Cardiac fibroblast (primary cell): ENCODE results near the gene NAA60.

Experiments
- DNase-seq, 2 donors: peaks; one replicate each; pipeline versions ENCODE4 v3.0.0 to v3.0.0-alpha.2; 2010; ENCODE audit warnings: low read depth in 2 of 2
- H3K4me3 ChIP-seq, 2 donors: replicated peaks in 1 of 2; 1 replicate in 1 of 2; 2 replicates in 1 of 2; pipeline ENCODE4 v1.5.1; 2011; ENCODE audit warnings: low read depth in 2 of 2, low read length in 2 of 2, mild to moderate bottlenecking in 2 of 2, moderate library complexity in 1 of 2
- TF ChIP-seq, protein P1 (sequence below): IDR thresholded peaks from one replicate; pipeline ENCODE4 v1.5.1; 2011; ENCODE audit warnings: low read depth, mild to moderate bottlenecking, low read length, inconsistent platforms

NAA60 gene

GRCh38 chr16:3457434-3458252 is 14.2 kb downstream of the NAA60 start:
- H3K4me3 ChIP-seq: peak overlapping the region; percentile 50 to 78
- DNase-seq: peak; percentile 89 to 92
- TF ChIP-seq, protein P1, sequence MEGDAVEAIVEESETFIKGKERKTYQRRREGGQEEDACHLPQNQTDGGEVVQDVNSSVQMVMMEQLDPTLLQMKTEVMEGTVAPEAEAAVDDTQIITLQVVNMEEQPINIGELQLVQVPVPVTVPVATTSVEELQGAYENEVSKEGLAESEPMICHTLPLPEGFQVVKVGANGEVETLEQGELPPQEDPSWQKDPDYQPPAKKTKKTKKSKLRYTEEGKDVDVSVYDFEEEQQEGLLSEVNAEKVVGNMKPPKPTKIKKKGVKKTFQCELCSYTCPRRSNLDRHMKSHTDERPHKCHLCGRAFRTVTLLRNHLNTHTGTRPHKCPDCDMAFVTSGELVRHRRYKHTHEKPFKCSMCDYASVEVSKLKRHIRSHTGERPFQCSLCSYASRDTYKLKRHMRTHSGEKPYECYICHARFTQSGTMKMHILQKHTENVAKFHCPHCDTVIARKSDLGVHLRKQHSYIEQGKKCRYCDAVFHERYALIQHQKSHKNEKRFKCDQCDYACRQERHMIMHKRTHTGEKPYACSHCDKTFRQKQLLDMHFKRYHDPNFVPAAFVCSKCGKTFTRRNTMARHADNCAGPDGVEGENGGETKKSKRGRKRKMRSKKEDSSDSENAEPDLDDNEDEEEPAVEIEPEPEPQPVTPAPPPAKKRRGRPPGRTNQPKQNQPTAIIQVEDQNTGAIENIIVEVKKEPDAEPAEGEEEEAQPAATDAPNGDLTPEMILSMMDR: peak; percentile 28

DNA sequence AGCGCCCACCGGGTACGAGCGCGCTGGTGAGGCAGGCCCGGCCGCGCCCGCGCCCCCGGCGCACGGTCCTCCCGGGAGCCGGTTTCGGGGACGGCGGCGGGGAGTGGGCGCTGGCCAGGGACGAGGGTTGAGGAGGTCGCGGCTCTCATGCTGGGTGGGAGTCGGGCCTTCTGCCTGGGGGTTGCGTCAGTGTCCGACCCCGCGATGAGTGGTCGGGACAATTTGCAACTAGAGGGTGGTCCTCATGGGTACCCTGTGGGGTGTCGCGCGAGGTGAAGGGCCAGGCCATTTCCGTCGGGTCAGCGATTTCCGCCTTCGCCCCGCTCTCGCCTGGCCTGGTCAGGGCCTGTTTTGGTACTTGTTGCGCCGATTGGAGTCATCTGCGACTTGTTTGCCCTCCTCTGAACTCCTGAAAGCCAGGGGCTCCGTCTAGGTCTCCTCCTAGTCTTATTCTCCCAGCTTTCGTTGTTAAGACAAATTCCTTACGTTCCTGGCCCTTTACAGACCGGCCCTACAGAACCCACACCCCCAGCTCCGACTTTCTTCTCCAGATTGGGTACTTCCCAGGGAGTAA is 14.9 kb downstream of the NAA60 start:
- peak; percentile 50 to 61 for DNase-seq
- TF ChIP-seq, protein P1: no peak
- H3K4me3 ChIP-seq: peak overlapping the region; percentile 78 to 95

GRCh38 chr16:3458852-3459361 is 15.4 kb downstream of the NAA60 start:
- DNase-seq: peak; percentile 31 to 36
- H3K4me3 ChIP-seq: peak overlapping the region; percentile 78 to 95
- TF ChIP-seq, protein P1: no peak

DNA sequence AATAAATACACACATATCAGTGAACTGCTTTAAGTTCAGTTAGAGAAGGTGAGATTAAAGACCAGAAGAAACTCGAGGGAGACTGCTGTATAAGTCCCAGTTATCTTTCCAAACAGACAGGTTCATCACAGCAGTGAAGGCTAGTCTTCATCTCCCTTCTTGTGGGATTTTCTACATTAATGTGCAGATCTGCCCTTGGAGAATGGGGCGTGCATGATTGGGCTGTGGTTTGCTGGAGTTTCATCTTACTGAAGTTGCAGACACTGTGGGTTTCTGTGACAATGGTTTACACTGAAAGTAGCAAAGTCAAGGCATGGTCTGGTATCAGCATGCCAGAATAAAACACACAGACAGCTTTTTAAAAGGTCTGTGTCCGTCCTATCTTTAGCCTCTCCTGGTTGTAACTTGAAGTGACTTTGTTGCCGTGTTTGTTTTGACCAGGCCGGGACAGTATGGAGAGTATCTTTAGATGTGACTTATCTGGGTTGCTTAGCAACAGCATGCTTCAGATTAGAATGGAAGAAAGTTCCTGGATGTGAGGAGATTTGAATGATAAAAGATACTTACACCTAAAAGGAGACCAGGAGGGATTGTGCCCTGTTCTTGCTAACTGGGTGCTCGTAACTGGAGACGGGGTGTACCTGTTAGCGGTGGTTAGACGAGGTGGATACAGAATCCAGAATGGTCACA is 16.1 kb downstream of the NAA60 start:
- H3K4me3 ChIP-seq: peak overlapping the region; percentile 78 to 95
- TF ChIP-seq, protein P1: no peak
- DNase-seq: peak in 1 of 2 donors; percentile 32

DNA sequence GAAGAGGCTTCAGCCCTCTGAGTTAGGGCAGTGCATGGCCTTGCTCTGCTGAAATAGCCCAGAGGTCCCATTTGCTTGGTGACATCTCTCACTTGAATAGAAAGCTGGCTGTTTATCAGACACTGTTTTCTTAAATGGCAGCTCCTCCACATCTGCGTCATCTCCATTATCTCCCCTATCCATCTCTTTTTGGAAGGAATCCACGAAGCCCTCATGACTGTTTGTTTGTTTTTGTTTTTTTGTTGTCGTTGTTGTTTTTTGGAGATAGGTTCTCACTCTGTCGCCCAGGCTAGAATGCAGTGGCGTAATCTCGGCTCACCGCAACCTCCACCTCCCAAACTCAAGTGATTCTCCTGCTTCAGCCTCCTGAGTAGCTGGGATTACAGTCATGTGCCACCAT is 16.6 kb downstream of the NAA60 start:
- TF ChIP-seq, protein P1: no peak
- no peak for DNase-seq
- no peak overlapping the region for H3K4me3 ChIP-seq

- no peak overlapping the region for H3K4me3 ChIP-seq
- TF ChIP-seq, protein P1: no peak
- DNase-seq: no peak
Observed at GRCh38 chr16:3460585-3460984, 17.1 kb downstream of the NAA60 start.
